Transverse colon (tissue), 4 donors: ENCODE measurements around the gene ADH7. TPM values are rescaled to one million over a fixed set of nuclear protein-coding genes. Genes with fewer than 3 reads are reported as not detected.
"Not testable (repeated sequence)": the region's sequence is repeated elsewhere in the genome, so short reads cannot be mapped to it uniquely, and the experiment has no call there.

Experiments used
- DNase-seq: peaks from one replicate; pipeline ENCODE4 v3.0.0-alpha.2; 2019
- H3K27ac ChIP-seq, 4 donors: fragments of 200-600 bp; sonication (generic); 2 replicates each; pipeline ENCODE4 v1.5.1; 2016 to 2018; ENCODE audit warnings: inconsistent platforms in 4 of 4
- H3K27me3 ChIP-seq: fragments of 200-600 bp; sonication (generic); 2 replicates; pipeline ENCODE4 v1.5.1; 2017; ENCODE audit warnings: inconsistent platforms
- H3K36me3 ChIP-seq, 4 donors: fragments of 200-600 bp; sonication (generic); 2 replicates each; pipeline ENCODE4 v1.5.1; 2017 to 2019; ENCODE audit warnings: inconsistent platforms in 4 of 4
- H3K4me1 ChIP-seq, 4 donors: fragments of 200-600 bp; sonication (generic); 2 replicates each; pipeline ENCODE4 v1.5.1; 2017 to 2020; ENCODE audit warnings: inconsistent platforms in 4 of 4
- H3K4me3 ChIP-seq, 4 donors: fragments of 200-600 bp; sonication (generic); 1 replicate in 1 of 4; 2 replicates in 3 of 4; pipeline versions ENCODE4 v1.5.1 to v1.6.1; 2017 to 2019; ENCODE audit warnings: inconsistent platforms in 4 of 4
- H3K9me3 ChIP-seq, 2 donors: fragments of 200-600 bp; sonication (generic); 2 replicates each; pipeline ENCODE4 v1.5.1; 2017 to 2019; ENCODE audit warnings: inconsistent platforms in 2 of 2
- EP300 ChIP-seq: sonication (generic); formaldehyde crosslinking; IDR thresholded peaks from one replicate; pipeline ENCODE4 v1.6.1; 2017; ENCODE audit warnings: antibody characterized with exemption, low read depth
- POLR2A ChIP-seq: fragments of 450-650 bp; IDR thresholded peaks from one replicate; pipeline ENCODE4 v1.6.1; 2016; ENCODE audit warnings: antibody characterized with exemption, mild to moderate bottlenecking, moderate library complexity
- POLR2AphosphoS5 ChIP-seq, 3 donors: sonication (generic); formaldehyde crosslinking; IDR thresholded peaks; one replicate each; pipeline ENCODE4 v1.6.1; 2016; ENCODE audit warnings: antibody characterized with exemption in 3 of 3
- WGBS, 2 donors: methylation state at CpG; one replicate each; pipeline ENCODE4 v1.1.5; 2018; ENCODE audit warnings: low coverage in 1 of 2; 5-methylcytosine and 5-hydroxymethylcytosine counted together
- in situ Hi-C, 4 donors: fragments of 200-750 bp; cut with MboI; loops; one replicate each; pipeline versions ENCODE4 v1.15.0 to v1.15.1; 2017; ENCODE audit warnings: low sequenced_read_pairs in 3 of 4, low pct_ligation_motif_present in 1 of 4, low pct_unique_long_range_greater_than_20kb in 1 of 4
- intact Hi-C: fragments of 100-400 bp; cut with DNase I; formaldehyde crosslinking; loops from one replicate; pipeline ENCODE4 v1.15.1; 2023; ENCODE audit warnings: low total_unique reads
- total RNA-seq, 4 donors: library from RNA; depleted of rRNA; stranded (reverse); fragments of >200 nt; gene quantifications; one replicate each; pipeline ENCODE4 v1.1.0, GENCODE V29; 2016
- TF ChIP-seq, protein P1 (sequence below), 5 experiments: fragments of 200-600 bp in 3 of 5; fragments of 450-650 bp in 2 of 5; sonication (generic) in 3 of 5; IDR thresholded peaks; 1 replicate in 2 of 5; 2 replicates in 3 of 5; pipeline ENCODE4 v1.5.1; 2016 to 2017; ENCODE audit warnings: antibody characterized with exemption in 5 of 5, inconsistent platforms in 3 of 5, mild to moderate bottlenecking in 2 of 5, moderate library complexity in 1 of 5

The ADH7 gene
- total RNA-seq, 4 donors from 2014 or later: not detected

DNA sequence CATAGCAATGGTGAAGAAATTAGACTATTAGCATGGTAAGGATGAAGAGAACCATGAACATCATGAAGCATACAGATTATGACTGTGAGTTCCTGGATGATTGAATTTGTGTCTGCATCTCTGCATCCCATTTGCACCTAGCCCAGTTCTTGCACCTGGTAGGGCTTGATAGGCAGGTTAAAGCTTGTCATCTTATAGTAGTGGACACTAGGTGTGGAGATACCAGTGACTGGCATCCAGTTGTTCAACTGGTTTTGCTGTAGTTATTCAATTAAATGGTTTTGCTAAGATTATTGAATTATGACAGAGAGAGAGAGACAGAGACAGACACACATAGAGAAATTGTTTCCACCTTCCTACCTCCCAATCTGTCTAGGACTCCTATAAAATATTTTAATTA is 5.0 kb downstream of the ADH7 start:
- H3K9me3 ChIP-seq: no peaks in the 10 kb centered on the region
- no peak overlapping the region for H3K4me3 ChIP-seq
- TF ChIP-seq EP300 (no peak), POLR2AphosphoS5 (IDR thresholded peaks at IDR 0.05) (no peak), POLR2A (no peak)
- TF ChIP-seq, protein P1, sequence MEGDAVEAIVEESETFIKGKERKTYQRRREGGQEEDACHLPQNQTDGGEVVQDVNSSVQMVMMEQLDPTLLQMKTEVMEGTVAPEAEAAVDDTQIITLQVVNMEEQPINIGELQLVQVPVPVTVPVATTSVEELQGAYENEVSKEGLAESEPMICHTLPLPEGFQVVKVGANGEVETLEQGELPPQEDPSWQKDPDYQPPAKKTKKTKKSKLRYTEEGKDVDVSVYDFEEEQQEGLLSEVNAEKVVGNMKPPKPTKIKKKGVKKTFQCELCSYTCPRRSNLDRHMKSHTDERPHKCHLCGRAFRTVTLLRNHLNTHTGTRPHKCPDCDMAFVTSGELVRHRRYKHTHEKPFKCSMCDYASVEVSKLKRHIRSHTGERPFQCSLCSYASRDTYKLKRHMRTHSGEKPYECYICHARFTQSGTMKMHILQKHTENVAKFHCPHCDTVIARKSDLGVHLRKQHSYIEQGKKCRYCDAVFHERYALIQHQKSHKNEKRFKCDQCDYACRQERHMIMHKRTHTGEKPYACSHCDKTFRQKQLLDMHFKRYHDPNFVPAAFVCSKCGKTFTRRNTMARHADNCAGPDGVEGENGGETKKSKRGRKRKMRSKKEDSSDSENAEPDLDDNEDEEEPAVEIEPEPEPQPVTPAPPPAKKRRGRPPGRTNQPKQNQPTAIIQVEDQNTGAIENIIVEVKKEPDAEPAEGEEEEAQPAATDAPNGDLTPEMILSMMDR (IDR thresholded peaks at IDR 0.05): no peak
- intact Hi-C loops (no loop called here), in situ Hi-C loops (no loop called here)
- no peaks in the 10 kb centered on the region for H3K36me3 ChIP-seq
- no peak overlapping the region for H3K27ac ChIP-seq
- H3K27me3 ChIP-seq: no peaks in the 10 kb centered on the region
- H3K4me1 ChIP-seq: no peaks in the 10 kb centered on the region
- no peak for DNase-seq

DNA sequence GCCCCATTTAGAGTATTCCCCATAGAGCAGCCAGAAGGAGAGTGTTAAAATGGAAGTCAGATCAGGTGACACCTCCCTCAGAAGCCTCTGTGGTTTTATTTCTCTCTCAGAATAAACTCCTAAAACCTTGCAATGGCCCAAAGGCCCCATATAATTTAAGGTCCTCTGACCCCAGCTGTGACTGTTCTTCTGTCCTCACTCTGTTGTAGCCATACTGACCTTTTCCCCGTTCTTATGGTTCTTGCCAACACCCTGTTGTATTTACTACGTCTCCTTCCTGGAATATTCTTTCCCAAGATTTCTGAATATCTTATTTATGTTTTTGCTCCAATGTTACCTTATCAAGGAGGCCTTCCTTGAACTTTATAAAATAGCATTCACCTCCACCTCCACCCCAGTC is 18.0 kb downstream of the ADH7 start:
- DNase-seq: no peak
- H3K4me1 ChIP-seq: peaks cover 0 to 49% (median 12%) of the 10 kb centered on the region in 4 donors
- H3K36me3 ChIP-seq: no peaks in the 10 kb centered on the region
- H3K27me3 ChIP-seq: no peaks in the 10 kb centered on the region
- in situ Hi-C loops: loop anchor here in 2 of 4 donors (25.0 kb wide), 2 partner anchors 305 to 455 kb away; no protein-coding TSS in a partner anchor
- WGBS, 2 donors: 22 to 54% methylated on average over 2 of the region's 2 CpGs
- no peaks in the 10 kb centered on the region for H3K9me3 ChIP-seq
- peak overlapping the region; percentile 32 to 60 (median 42) for H3K27ac ChIP-seq
- no peak overlapping the region for H3K4me3 ChIP-seq
- TF ChIP-seq POLR2AphosphoS5 (IDR thresholded peaks at IDR 0.05) (no peak), POLR2A (no peak), EP300 (no peak)
- TF ChIP-seq, protein P1 (IDR thresholded peaks at IDR 0.05): no peak
- intact Hi-C loops: no loop called here

DNA sequence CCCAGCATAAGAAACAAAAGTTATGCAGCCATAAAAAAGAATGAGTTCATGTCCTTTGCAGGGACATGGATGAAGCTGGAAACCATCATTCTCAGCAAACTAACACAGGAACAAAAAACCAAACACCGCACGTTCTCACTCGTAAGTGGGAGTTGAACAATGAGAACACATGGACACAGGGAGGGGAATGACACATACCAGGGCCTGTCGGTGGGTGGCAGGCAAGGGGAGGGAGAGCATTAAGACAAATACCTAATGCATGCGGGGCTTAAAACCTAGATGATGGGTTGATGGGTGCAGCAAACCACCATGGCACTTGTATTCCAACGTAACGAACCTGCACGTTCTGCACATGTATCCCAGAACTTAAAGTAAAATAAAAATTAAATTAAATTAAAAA is 19.4 kb downstream of the ADH7 start:
- Histone ChIP-seq H3K27ac (peak overlapping the region in 2 of 4 donors; percentile 41 to 65), H3K4me1 (peaks cover 0 to 49% (median 12%) of the 10 kb centered on the region in 4 donors)
- intact Hi-C loops, DNase-seq, H3K36me3 ChIP-seq, H3K4me3 ChIP-seq, H3K9me3 ChIP-seq, H3K27me3 ChIP-seq: not testable (repeated sequence)
- 67 to 72% methylated on average over 4 to 8 of the region's 8 CpGs for WGBS, 2 donors
- in situ Hi-C loops: loop anchor here in 2 of 4 donors (25.0 kb wide), 2 partner anchors 303 to 453 kb away; no protein-coding TSS in a partner anchor

DNA sequence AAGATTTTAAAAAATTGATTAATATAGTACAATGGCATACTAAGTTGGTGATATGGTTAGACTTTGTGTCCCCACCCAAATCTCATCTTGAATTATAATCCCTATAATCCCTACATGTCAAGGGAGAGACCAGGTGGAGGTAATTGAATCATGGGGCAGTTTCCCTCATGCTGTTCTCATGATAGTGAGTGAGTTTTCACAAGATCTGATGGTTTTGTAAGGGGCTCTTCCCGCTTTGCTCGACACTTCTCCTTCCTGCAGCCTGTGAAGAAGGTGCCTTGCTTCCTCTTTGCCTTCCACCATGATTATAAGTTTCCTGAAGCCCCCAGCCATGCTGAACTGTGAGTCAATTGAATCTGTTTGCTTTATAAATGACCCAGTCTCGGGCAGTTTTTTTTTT is 20.2 kb downstream of the ADH7 start:
- Histone ChIP-seq H3K4me1 (peaks cover 0 to 49% (median 12%) of the 10 kb centered on the region in 4 donors), H3K27ac (peak overlapping the region; percentile 39 to 65 (median 62))
- intact Hi-C loops, H3K9me3 ChIP-seq, H3K36me3 ChIP-seq, H3K27me3 ChIP-seq, H3K4me3 ChIP-seq, DNase-seq: not testable (repeated sequence)
- in situ Hi-C loops: loop anchor here in 2 of 4 donors (25.0 kb wide), 2 partner anchors 303 to 453 kb away; no protein-coding TSS in a partner anchor
- 66 to 76% methylated on average over 3 of the region's 3 CpGs for WGBS, 2 donors

DNA sequence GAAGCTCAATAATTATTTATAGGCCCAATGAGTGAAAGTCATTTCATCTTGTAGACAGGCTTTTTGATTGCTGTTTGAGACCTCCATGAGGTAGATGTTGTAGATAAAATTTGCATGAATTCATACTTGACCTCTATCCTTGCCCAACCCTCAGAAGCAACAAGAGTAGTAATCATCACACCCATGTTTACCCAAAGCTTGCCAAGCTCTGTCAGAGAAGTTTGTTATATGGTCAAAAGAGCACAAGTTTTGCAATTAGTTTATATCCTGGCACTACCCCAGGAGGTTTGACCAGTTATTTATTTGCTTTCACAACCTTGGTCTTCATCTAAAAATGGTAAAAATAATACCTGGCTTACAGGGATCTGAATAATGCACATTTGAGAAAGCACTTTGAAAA is 20.7 kb downstream of the ADH7 start:
- in situ Hi-C loops (loop anchor here in 2 of 4 donors (25.0 kb wide), 2 partner anchors 302 to 452 kb away; no protein-coding TSS in a partner anchor), intact Hi-C loops (no loop called here)
- H3K4me3 ChIP-seq: no peak overlapping the region
- H3K27ac ChIP-seq: peak overlapping the region; percentile 39 to 65 (median 62)
- H3K36me3 ChIP-seq: no peaks in the 10 kb centered on the region
- H3K27me3 ChIP-seq: no peaks in the 10 kb centered on the region
- peak in 1 of 3 donors; percentile 64 for TF ChIP-seq POLR2AphosphoS5 (IDR thresholded peaks at IDR 0.05)
- TF ChIP-seq, protein P1 (IDR thresholded peaks at IDR 0.05): no peak
- no peak for DNase-seq
- H3K4me1 ChIP-seq: peaks cover 0 to 49% (median 12%) of the 10 kb centered on the region in 4 donors
- no peaks in the 10 kb centered on the region for H3K9me3 ChIP-seq
